GM12892 (cell line): ENCODE measurements around the gene KCNN1.

Source experiments
- POLR2A ChIP-seq: IDR thresholded peaks from 2 replicates; pipeline ENCODE4 v1.6.1; 2011; ENCODE audit warnings: low read depth, low read length, control low read depth
- POLR2AphosphoS5 ChIP-seq: IDR thresholded peaks from 2 replicates; pipeline ENCODE4 v1.6.1; 2011; ENCODE audit warnings: low read depth, low read length, control low read depth
- TAF1 ChIP-seq: IDR thresholded peaks from 2 replicates; pipeline ENCODE4 v1.6.1; 2011; ENCODE audit warnings: low read depth, mild to moderate bottlenecking, control low read depth, low read length, borderline replicate concordance

GRCh38 chr19:18021121-18021755 lies 54.3 kb downstream of the KCNN1 start:
- TF ChIP-seq POLR2A (0 out of 2 replicates have a peak, but pooled peaks have one; percentile 4), POLR2AphosphoS5 (no peak), TAF1 (no peak)
